B cell (primary cell): ENCODE results near the gene PLA2G4F.

Source experiments
- EZH2 ChIP-seq: IDR thresholded peaks from 2 replicates; pipeline ENCODE4 v1.6.1; 2012; ENCODE audit warnings: borderline replicate concordance, low read depth, mild to moderate bottlenecking, moderate library complexity, low read length; ENCODE audit not compliant: insufficient read depth, poor library complexity, severe bottlenecking
- TF ChIP-seq, protein P1 (sequence below): fragments of 200-600 bp; IDR thresholded peaks from one replicate; pipeline ENCODE4 v1.8.0; 2022; ENCODE audit warnings: antibody characterized with exemption, mild to moderate bottlenecking

GRCh38 chr15:42100021-42100800 lies 56.2 kb downstream of the PLA2G4F start:
- TF ChIP-seq EZH2 = no peak
- TF ChIP-seq, protein P1, sequence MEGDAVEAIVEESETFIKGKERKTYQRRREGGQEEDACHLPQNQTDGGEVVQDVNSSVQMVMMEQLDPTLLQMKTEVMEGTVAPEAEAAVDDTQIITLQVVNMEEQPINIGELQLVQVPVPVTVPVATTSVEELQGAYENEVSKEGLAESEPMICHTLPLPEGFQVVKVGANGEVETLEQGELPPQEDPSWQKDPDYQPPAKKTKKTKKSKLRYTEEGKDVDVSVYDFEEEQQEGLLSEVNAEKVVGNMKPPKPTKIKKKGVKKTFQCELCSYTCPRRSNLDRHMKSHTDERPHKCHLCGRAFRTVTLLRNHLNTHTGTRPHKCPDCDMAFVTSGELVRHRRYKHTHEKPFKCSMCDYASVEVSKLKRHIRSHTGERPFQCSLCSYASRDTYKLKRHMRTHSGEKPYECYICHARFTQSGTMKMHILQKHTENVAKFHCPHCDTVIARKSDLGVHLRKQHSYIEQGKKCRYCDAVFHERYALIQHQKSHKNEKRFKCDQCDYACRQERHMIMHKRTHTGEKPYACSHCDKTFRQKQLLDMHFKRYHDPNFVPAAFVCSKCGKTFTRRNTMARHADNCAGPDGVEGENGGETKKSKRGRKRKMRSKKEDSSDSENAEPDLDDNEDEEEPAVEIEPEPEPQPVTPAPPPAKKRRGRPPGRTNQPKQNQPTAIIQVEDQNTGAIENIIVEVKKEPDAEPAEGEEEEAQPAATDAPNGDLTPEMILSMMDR = no peak
